GM21390 (cell line): ENCODE results near the gene ABI3.

Experiments
- ATAC-seq: cut with Tn5 transposase; IDR thresholded peaks from one replicate; pipeline ENCODE4 v1.9.1; 2021; ENCODE audit not compliant: unreplicated experiment

Gene ABI3

GRCh38 chr17:49196520-49196919 is 14.0 kb upstream of the ABI3 start:
- ATAC-seq: no peak

- ATAC-seq: no peak
These were observed 13.0 kb upstream of the ABI3 start for GRCh38 chr17:49197346-49197998.

GRCh38 chr17:49198211-49198610 is 12.3 kb upstream of the ABI3 start:
- ATAC-seq: no peak

- no peak for ATAC-seq
These were observed 10.0 kb upstream of the ABI3 start for GRCh38 chr17:49200423-49201083.

- ATAC-seq: no peak
These were observed 9.0 kb upstream of the ABI3 start for GRCh38 chr17:49201481-49201927.

GRCh38 chr17:49203796-49204195 is 6.7 kb upstream of the ABI3 start:
- no peak for ATAC-seq

GRCh38 chr17:49204516-49204915 is 6.0 kb upstream of the ABI3 start:
- no peak for ATAC-seq

GRCh38 chr17:49209061-49209571 is 1.4 kb upstream of the ABI3 start:
- ATAC-seq: no peak

- no peak for ATAC-seq
These were observed 2.9 kb downstream of the ABI3 start for GRCh38 chr17:49213399-49213798.

- ATAC-seq: no peak
These were observed 3.3 kb downstream of the ABI3 start for GRCh38 chr17:49213847-49214246.

GRCh38 chr17:49214676-49215360 is 4.3 kb downstream of the ABI3 start:
- no peak for ATAC-seq

GRCh38 chr17:49216482-49216881 is 6.0 kb downstream of the ABI3 start:
- no peak for ATAC-seq

GRCh38 chr17:49216953-49217650 is 6.6 kb downstream of the ABI3 start:
- no peak for ATAC-seq

- ATAC-seq: peak; percentile 37
These were observed 7.3 kb downstream of the ABI3 start for GRCh38 chr17:49217651-49218413.

- ATAC-seq: no peak
These were observed 8.7 kb downstream of the ABI3 start for GRCh38 chr17:49218941-49219913.

- no peak for ATAC-seq
These were observed 9.5 kb downstream of the ABI3 start for GRCh38 chr17:49219987-49220386.

GRCh38 chr17:49223168-49223516 is 12.6 kb downstream of the ABI3 start:
- ATAC-seq: no peak

- ATAC-seq: no peak
These were observed 13.2 kb downstream of the ABI3 start for GRCh38 chr17:49223517-49224197.
